Non-pigmented ciliary epithelial cell (primary cell): Measurements from ENCODE around the gene S1PR2.
"Not testable (repeated sequence)": the region's sequence is repeated elsewhere in the genome, so short reads cannot be mapped to it uniquely, and the experiment has no call there.

ENCODE experiments used
- DNase-seq: peaks from one replicate; pipeline ENCODE4 v3.0.0-alpha.2; 2010; ENCODE audit warnings: low read depth

The S1PR2 gene

DNA sequence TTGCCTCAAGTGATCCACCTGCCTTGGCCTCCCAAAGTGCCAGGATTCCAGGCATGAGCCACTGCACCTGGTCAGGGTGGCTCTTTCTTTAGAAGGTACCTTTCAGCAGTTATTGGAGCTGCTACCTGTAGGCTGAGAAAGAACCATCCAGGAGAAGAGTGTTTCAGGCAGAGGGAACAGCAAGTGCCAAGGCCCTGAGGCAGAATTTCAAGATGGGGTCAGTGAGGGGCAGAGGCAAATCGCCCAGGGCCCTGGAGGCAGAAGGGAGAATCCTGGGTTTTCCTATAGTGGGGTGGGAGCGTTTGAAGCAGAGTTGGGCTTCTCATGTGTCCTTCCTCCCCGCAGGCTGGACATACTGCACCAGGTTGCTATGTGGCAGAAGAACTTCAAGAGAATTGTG, 23.1 kb upstream of the S1PR2 start:
- no peak for DNase-seq

DNA sequence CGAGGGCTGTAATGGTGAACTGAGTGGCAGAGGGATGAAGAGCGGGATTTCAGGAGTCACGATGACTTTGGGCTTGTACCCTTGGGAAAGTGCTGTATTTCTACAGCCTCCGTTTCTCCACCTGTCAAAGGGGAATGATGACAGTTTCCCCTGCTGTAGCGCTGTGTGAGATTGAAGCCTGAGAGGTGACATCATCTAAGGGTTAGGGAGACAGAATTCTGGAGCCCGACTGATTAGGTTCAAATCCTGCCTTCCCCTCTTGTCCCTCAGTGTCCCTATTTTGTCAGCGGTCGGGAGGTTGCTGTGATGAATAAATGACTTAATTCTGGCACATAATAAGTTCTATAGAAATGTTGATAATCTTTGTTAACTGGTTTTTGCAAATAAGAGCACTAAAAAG, 21.6 kb upstream of the S1PR2 start:
- no peak for DNase-seq

GRCh38 chr19:10251792-10252694, 20.9 kb upstream of the S1PR2 start, which contains the start of gene MRPL4:
TSS of gene MRPL4 (plus strand) at chr19:10252214. CDS start at chr19:10252254, 40 bp downstream.
- DNase-seq, result peak; percentile 95

DNA sequence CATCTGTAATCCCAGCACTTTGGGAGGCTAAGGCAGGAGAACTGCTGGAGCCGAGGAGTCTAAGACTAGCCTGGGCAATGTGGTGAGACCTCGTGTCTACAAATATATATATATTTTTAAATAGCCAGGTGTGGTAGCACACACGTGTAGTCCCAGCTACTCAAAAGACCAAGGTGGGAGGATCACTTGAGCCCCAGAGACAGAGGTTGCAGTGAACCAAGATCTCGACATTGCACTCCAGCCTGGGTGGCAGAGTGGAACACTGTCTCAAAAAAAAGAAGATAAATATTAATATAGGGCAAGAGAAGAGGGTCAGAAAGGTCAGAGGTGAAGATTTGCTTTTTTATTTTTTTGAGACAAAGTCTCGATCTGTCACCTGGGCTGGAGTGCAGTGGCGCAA, 15.4 kb upstream of the S1PR2 start:
- DNase-seq, result no peak

- DNase-seq, result no peak
These were observed 14.2 kb upstream of the S1PR2 start for GRCh38 chr19:10245189-10245939.

GRCh38 chr19:10243606-10244005, 12.5 kb upstream of the S1PR2 start:
- no peak for DNase-seq

- not testable (repeated sequence) for DNase-seq
These were observed 10.8 kb upstream of the S1PR2 start for GRCh38 chr19:10241826-10242449.

DNA sequence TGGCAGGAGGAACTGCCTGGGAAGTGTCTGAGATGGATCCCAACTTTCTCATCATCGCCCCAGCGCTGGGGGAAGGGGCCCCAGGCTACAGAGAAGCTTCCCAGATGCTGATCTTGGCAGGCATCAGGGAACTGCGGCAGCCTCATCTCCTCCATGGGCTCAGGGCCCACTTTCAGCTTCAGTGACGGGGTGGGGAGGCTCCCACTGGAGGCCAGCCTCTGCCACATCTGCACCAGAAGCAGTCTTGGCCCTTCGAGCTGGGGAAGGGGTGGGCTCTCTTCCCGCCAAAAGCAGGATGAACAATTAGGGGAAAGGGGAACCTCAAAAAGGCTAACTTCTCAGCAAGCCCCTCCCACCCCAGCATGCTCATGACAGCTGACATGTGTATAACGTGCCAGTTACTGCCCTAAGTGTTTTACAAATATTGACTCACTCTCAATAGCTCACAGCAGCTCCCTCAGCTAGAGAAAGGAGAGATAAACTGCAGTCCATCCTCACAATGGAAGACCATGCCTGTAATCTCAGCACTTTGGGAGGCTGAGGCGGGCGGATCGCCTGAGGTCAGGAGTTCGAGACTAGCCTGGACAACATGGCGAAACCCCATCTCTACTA, 7.1 kb upstream of the S1PR2 start:
- no peak for DNase-seq

- DNase-seq, result no peak
These were observed 6.6 kb upstream of the S1PR2 start for GRCh38 chr19:10237702-10238101.

DNA sequence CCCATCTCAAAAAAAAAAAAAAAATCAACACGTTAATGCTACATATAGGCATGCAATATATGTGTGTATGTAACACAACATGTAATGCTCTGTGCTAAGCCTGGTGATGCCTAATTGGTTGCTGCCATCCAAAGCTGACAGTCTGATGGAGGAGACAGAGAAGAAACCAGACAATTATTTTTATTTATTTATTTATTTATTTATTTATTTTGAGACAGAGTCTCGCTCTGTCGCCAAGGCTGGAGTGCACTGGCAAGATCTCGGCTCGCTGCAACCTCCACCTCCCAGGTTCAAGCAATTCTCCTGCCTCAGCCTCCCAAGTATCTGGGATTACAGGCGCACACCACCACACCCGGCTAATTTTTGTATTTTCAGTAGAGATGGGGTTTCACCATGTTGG, 4.3 kb upstream of the S1PR2 start:
- DNase-seq, result not testable (repeated sequence)

- DNase-seq, result no peak
These were observed 3.9 kb upstream of the S1PR2 start for GRCh38 chr19:10235003-10235402.

DNA sequence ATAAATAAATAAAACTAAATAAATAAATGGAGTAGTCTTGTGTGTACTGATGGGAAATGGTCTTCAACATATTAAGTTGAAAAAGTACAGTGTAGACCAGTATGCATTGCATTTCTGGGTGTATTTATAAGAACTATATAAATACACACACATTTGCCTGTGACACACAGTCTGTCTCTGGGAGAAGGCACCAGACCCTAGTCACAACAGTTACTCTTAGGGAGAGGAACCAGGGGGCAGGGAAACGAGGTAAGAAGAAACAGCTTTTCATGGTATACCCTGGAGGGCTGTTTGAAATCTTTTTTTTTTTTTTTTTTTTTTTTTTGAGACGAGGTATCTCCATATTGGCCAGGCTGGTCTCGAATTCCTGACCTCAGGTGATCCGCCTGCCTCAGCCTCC, 2.8 kb upstream of the S1PR2 start:
- DNase-seq, result no peak

DNA sequence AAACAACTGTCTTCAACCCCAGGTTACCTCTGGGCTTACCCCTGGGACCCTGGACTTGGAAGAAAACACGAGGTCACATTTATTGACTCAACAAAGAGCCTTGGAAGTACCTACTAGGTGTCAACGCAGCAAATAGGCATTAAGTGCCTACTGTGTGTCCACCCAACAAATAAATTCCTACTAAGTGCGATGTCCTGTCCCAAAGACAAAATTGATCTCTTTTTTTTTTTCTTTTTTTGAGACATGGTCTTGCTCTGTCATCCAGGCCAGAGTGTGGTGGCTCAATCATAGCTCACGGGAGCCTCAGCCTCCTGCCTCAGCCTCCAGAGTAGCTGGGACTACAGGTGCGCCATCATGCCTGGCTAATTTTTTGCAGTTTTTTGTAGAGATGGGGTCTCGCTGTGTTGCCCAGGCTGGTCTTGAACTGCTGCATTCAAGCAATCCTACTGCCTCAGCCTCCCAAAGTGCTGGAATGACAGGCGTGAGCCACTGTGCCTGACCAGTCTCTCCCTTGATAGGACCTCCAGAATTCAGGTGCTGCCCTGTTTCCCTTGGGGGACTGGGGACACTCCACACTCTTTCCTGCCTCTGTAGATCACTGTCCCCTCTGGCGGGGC, 589 bp upstream of the S1PR2 start:
- no peak for DNase-seq

GRCh38 chr19:10230173-10230860, 814 bp downstream of the S1PR2 start:
- DNase-seq, result no peak

GRCh38 chr19:10228920-10229319, 2.2 kb downstream of the S1PR2 start:
- no peak for DNase-seq

DNA sequence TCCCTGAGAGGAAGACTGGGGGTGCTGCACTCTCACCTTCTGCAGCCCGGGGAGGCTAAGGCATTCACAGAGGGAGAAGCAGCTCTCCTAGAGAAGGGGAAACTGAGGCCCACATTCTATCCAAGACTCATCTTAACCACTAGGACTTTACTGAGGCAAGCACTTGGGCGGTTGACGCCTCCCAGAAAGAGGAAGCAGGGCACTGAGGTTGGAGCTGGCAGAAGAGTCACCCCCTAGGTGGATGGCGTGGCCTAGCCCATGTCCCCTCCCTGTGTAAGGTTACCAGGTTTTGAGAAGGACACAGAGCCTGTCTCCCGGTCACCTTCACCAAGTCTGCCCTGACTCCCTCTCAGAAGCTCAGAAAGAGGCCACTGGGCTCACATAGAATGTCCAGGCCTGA, 2.7 kb downstream of the S1PR2 start:
- no peak for DNase-seq

DNA sequence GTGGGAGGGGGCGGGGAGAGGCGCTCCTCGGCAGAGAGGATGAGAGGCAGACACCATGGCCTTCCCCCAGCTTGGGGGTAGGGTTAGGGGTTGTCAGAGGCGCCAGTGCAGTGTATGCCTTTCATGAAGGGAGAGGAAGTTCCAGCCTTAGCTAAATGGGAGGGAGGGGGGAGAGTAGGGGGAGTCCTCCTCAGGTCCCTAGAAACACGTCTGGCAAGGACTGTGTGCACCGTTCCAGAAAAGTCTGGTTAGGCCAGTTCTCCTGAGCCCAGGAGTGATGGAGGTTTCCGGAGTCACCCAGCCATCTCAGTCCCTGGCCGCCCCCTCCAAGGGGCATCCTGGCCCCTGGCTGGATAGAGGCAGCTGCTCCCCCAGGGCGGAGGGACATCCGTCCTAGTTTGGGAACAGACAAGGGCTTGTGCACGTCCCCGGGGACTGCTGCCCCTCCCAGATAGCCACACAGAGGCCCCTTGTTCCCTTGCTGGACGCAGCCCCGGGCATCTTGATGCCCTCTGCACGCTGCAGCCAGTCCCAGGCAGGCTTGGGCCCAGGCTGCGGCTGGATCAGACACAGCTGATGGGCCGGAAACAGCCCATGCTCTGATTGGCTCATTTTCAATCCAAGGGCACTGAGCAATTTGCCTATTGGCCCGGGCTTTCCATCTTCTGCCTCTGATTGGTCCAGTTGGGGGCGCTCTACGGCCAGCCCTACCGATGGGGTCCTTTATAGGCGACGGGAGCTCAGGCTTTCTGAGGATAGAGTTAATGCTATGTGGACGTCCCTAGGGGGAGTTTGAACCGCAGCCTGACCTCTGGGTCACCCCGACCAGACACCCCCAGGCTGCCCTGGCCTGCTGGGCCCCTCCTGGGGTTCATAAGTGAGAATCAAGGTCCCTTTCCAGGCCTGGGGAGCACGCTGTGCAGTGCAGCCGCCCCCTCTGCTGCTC, 3.8 kb downstream of the S1PR2 start:
- DNase-seq, result no peak

- no peak for DNase-seq
These were observed 4.6 kb downstream of the S1PR2 start for GRCh38 chr19:10226376-10227025.

DNA sequence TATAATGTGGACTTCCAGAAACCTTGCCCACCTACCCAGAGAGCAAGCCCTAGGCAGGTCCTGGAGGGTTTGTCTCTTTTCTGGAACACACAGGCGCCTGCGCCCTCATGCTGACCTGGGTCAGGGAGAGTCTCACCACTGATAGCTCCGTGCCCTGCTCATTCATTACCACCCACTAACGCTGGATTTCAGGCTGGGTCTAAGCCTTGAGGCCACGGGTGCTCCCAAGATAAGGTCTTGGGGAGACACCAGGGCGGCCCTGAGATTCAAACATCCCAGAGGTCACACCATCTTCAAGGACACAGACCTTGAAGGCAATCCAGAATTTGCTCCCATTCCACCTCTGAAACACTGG, 5.1 kb downstream of the S1PR2 start:
- DNase-seq, result no peak

DNA sequence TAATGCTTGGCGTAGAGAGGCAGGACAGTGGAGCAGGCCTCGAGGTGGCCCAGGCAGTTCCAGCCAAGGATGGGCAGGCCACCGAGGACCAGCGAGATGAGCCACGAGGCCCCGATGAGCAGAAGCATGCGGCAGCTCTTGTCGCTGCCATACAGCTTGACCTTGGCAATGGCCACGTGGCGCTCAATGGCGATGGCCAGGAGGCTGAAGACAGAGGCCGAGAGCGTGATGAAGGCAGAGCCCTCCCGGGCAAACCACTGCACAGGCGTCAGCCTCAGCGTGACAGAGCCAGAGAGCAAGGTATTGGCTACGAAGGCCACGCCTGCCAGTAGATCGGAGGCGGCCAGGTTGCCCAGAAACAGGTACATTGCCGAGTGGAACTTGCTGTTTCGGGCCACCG, 6.8 kb downstream of the S1PR2 start:
- DNase-seq, result no peak
